Right atrium auricular region (tissue), 2 donors: ENCODE measurements around the gene SRGAP2. TPM values are rescaled to one million over a fixed set of nuclear protein-coding genes. Genes with fewer than 3 reads are reported as not detected.
"Not testable (repeated sequence)": the region's sequence is repeated elsewhere in the genome, so short reads cannot be mapped to it uniquely, and the experiment has no call there.

Experiments
- DNase-seq: peaks from one replicate; pipeline ENCODE4 v3.0.0-alpha.2; 2019; ENCODE audit warnings: low spot score
- H3K27ac ChIP-seq, 2 donors: fragments of 200-600 bp; sonication (generic); 1 replicate in 1 of 2; 2 replicates in 1 of 2; pipeline ENCODE4 v1.5.1; 2016 to 2019
- H3K27me3 ChIP-seq, 2 donors: fragments of 200-600 bp; sonication (generic); one replicate each; pipeline versions ENCODE4 v1.5.1 to v1.6.0; 2017 to 2019
- H3K36me3 ChIP-seq: fragments of 200-600 bp; sonication (generic); one replicate; pipeline ENCODE4 v1.5.1; 2016
- H3K4me1 ChIP-seq, 2 donors: fragments of 200-600 bp; sonication (generic); one replicate each; pipeline versions ENCODE4 v1.5.1 to v1.6.0; 2017 to 2019
- H3K4me3 ChIP-seq, 2 donors: fragments of 200-600 bp; sonication (generic); 1 replicate in 1 of 2; 2 replicates in 1 of 2; pipeline ENCODE4 v1.5.1; 2017 to 2019; ENCODE audit warnings: mild to moderate bottlenecking in 1 of 2, moderate library complexity in 1 of 2
- H3K9me3 ChIP-seq, 2 donors: fragments of 200-600 bp; sonication (generic); one replicate each; pipeline ENCODE4 v1.5.1; 2019
- total RNA-seq, 2 donors: library from RNA; depleted of rRNA; stranded (reverse); fragments of >200 nt; gene quantifications; one replicate each; pipeline ENCODE4 v1.1.0, GENCODE V29; 2016

SRGAP2 gene
- total RNA-seq, 2 donors from 2014 or later, result 26.4 to 29.0 TPM

DNA sequence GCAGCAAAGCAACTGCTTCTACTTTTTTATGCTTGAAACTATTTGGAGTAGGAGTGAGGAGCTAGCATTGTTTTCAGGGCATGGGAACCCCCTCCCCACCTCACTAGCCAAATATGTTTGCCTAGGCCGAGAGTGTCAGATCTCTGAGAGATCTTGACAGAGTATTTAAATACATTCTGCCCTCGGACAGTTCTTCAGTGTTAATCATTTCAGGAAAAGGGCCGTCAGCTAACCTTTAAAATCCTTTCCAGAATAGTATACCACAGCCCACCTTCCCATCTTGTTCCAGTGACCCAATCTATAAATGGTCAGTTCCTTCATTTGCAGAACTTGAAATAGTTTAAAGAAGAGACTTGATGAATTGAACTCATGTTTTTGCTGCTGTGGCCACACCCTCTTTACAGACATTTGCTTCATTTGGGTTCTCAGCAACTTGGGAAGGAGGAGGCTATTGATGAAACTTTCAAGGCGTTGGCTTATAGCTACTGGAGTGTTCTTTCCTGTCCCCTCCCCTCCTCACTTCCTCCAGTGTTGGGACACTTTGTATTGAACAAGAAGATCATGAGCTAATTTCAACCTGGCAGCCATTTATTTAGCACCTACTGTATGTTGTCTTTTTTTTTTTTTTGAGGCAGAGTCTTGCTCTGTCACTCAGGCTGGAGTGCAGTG is 17.1 kb downstream of the SRGAP2 start:
- H3K27ac ChIP-seq, result peak overlapping the region in 1 of 2 donors; percentile 48
- DNase-seq, result peak; percentile 61

DNA sequence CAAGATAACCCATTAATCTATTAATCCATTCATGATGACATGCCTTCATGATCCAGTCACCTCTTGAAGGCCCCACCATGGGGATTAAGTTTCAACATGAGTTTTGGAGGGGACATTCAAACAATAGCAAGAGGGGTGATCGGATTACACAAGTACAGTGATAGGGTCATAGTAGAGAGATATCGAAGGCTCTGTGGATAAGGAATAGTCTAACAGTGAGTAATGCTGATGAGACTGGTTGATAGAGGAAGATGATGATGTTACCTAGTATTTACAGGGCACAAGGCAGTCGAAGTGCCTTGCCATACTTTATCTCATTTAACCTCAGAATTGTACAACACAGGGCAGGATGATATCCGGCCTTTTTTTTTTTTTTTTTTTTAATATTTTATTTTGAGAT is 18.2 kb downstream of the SRGAP2 start:
- H3K4me3 ChIP-seq, H3K36me3 ChIP-seq, H3K27ac ChIP-seq, DNase-seq, H3K4me1 ChIP-seq, H3K27me3 ChIP-seq, H3K9me3 ChIP-seq: not testable (repeated sequence)

More for the DNA sequence above, 17.1 kb downstream of the SRGAP2 start:
- not testable (repeated sequence) for H3K4me1 ChIP-seq, H3K36me3 ChIP-seq, H3K9me3 ChIP-seq, H3K27me3 ChIP-seq, H3K4me3 ChIP-seq

DNA sequence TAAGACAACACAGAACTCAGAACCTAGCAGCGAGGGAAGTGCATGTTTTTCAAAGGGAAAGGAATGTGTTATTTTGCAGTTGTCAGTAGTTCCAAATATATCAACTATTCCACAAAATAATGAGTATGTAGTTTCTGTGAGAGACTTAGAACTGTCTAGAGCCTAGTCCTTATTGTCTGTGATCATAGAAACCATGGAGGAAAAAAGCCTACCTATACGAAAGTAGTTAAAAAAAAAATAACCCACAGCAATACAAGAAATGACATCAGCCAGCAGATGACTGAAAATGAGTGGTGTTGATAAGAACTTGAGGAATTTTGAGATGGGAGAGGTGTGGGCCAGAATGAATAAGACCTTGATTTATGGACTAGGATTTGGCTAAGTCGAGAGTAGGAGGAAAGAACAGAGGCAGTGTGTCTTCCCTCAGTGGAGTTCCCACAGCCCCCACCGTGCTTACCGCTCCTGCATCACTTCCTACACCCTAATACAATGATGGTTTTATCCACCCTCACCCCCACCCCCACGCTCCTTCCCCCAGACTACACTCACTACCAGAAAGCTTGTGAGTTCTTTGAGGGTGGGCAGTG is 20.9 kb downstream of the SRGAP2 start:
- not testable (repeated sequence) for H3K36me3 ChIP-seq, H3K4me3 ChIP-seq, H3K9me3 ChIP-seq, DNase-seq, H3K27me3 ChIP-seq, H3K27ac ChIP-seq, H3K4me1 ChIP-seq

DNA sequence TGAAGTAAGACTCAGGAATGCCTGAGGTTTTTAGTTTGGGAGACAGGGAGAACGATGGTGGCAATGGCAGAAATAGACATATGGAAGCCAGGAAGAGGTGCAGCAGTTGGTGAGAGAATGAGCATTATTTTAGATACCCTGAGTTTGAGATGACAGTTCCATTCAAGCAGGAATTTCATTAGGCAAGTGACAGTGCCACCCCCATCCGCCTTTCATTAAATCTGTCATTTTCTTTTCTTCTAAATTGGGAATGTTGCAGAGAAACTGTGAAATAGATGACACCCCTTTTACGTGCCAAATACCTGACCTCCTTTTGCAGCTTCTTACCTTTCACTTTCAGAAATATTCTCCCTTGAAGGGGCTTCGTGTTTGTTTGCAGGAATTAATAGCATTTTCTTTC is 22.0 kb downstream of the SRGAP2 start:
- H3K36me3 ChIP-seq, H3K9me3 ChIP-seq, H3K4me1 ChIP-seq, H3K27ac ChIP-seq, H3K27me3 ChIP-seq, DNase-seq, H3K4me3 ChIP-seq: not testable (repeated sequence)

DNA sequence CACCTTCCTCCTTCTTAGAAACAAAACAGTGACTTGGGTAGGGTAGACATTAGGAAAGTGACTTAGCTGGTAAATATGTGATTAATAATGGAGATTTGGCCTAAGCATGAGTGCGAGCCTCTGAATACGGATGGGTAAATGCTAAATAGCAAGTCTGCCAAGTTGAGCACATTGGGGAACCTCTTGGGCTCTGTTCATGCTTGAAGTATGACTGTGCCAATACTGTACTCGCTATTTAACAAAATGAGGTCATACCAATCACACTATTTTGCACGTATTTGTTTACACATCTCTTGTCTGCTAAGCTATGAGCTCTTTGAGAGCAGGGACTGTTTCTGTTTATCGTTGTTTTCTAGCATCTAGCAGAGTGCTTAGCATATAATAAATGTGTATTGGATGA is 23.5 kb downstream of the SRGAP2 start:
- H3K4me1 ChIP-seq, H3K36me3 ChIP-seq, H3K4me3 ChIP-seq, H3K9me3 ChIP-seq, H3K27ac ChIP-seq, H3K27me3 ChIP-seq, DNase-seq: not testable (repeated sequence)

DNA sequence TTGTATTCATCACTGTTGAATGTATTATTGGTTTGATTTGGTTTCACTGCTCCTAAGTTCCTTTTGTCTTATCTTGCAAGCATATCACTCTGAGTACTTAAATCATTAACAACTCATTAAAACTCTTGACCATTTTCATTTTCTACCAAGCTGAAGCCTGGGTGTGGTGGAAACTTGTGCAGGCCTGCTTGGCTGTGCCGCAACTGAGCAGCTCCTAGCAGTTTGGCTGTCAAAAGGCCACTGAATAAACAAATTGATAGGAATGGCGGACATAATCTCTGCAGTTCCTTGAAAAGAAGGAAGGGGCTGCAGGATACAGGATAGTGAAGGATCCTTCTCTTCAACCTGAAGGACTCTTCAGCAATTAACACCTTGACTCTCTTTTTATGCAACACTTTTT is 25.9 kb downstream of the SRGAP2 start:
- H3K36me3 ChIP-seq, DNase-seq, H3K4me3 ChIP-seq, H3K9me3 ChIP-seq, H3K4me1 ChIP-seq, H3K27me3 ChIP-seq, H3K27ac ChIP-seq: not testable (repeated sequence)

DNA sequence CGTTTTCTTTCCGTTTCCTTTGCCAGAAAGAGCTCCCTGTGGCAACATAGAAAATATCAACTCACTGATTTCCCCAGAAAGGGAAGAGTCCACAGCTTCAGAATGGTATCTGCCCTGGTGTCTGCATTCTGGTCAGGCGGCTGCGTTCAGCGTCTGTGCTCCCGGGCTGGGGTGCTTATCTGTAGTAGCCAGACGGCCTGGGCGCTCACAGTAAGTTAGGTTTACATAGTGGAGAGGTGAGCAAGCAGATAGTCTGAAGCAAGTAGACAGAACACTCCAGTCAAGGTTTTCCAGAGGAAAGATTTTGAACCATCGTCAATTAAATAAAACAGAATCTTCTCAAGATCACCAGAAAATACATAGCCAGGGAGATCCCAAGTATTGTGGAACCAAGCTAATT is 28.6 kb downstream of the SRGAP2 start:
- H3K4me3 ChIP-seq, H3K27ac ChIP-seq, H3K4me1 ChIP-seq, DNase-seq, H3K27me3 ChIP-seq, H3K36me3 ChIP-seq, H3K9me3 ChIP-seq: not testable (repeated sequence)

DNA sequence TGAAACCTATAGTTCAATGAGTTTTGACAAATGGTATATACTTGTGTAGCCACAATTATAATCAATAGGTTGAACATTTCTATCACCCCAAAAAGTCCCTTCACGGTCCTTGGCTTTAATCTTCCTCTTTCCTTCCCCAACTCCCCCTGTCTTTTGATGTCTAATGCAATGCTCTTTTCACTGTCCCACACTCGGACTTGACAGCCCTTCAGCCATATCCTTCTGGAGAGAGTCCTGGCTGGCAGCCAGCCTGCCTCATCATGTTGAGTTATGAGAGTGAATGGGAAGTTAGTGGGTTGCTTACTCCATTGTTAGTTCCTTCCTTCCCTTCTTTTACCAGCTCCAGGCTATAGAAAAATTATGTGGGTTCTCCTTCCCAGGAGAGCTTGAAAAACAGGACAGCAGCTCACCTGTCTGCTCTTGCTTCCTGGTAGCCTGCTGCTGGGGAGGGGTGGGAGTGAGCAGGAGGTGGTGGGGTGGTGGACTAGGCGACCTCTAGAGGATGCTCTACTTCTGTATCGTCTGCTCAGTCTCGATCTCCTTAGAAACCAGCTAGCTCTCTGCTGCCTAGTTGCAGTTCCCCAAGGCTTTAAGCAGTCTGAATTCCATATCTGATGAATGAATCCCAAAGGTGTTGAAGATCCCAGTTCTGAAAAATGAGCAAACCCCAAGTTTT is 29.8 kb downstream of the SRGAP2 start:
- H3K27ac ChIP-seq, result not testable (repeated sequence)

DNA sequence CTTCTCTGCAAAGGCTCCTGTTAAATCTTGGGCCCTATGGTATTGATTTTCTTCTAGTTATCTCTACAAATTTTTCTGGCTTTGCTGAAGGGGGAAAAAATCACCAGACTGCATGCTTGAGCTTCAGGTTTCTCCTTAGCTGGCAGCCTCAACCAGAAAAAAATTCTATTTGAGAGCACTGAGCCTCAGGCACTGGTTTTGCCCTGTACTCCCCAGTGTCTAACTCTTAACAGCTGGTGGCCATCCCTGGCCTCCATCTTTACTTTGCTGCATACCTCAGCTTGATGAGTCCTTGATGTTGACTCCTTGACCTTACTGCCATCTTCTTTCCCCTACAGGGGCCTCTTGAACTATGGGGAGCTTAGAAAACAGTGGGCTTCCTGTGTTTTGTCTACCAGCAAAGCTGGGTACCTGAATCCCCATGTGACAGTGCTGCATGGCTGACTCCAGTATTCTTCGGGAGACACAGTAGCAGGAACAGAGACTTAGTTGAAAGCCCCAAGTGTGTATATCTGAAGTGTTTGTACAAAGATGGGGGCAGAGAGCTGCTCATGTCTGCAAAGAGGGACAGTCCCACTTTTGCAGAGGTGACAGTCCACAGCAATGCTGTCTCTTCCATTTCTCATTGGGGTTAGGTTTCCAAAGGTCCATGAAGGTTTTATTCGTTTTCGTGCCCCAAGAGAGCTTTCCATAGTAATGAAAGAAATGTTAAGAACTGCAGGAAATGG is 31.0 kb downstream of the SRGAP2 start:
- H3K27me3 ChIP-seq, H3K36me3 ChIP-seq, DNase-seq, H3K9me3 ChIP-seq, H3K4me1 ChIP-seq, H3K27ac ChIP-seq, H3K4me3 ChIP-seq: not testable (repeated sequence)

More for the DNA sequence above, 29.8 kb downstream of the SRGAP2 start:
- H3K27me3 ChIP-seq, H3K9me3 ChIP-seq, H3K4me3 ChIP-seq, H3K36me3 ChIP-seq, H3K4me1 ChIP-seq, DNase-seq: not testable (repeated sequence)

DNA sequence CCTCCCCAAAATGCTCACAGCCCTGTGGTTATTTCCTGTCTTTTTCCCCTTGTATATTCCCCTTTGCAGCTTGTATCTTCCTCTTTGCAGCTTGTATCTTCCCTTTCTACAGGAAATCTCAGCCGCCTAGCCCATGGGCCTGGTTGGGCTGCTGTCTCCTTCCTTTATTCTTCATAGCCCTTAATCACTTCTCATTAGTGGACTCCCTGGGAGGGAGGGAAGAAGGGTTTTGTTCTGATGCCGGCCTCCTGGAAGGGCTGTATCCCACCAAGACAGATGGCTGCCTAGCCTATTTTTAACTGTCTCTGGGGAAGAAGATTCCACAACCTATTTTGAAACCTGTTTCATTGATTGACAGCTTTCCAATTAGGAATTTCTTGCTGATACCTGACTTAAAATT is 31.8 kb downstream of the SRGAP2 start:
- not testable (repeated sequence) for DNase-seq, H3K27me3 ChIP-seq, H3K36me3 ChIP-seq, H3K27ac ChIP-seq, H3K4me3 ChIP-seq, H3K9me3 ChIP-seq, H3K4me1 ChIP-seq

DNA sequence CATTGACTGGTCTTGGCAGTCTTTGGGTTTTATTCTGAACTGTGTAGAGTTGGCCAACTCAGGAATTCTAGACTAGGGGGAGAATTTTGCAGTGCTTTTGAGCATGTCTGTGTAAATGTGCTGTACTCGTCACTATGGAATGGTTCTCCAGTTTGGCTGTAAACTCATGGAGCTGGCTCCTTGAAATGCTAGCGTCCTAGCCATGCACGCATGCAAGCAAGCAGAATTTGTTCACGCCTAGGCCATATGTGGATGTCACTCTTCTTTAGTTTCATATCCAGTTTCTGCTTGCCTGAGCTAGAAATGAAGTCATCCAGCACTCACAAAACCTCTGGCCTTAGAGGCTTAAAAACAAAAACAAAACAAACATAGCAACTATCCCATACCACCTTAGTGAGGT is 36.9 kb downstream of the SRGAP2 start:
- H3K9me3 ChIP-seq, H3K27me3 ChIP-seq, DNase-seq, H3K4me1 ChIP-seq, H3K27ac ChIP-seq, H3K4me3 ChIP-seq, H3K36me3 ChIP-seq: not testable (repeated sequence)

DNA sequence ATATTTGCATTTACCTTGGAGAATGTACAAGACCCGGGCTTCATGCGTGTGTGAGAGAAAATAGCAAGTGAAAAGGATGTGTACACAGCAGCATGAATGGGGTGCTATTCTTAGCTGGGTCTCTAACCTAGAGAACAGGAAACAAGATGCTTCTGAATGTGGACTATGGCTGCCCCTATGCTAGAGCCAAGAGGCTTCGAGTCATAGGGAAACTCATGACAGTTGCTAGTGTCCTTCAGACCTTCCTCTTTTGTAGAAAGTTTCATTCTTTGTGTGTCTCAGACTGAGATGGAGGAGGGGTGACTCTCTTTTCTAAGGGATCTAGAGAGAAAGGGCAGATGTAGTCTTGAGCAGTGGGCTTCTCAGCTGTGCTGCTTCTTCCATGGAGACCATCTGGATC is 40.0 kb downstream of the SRGAP2 start:
- DNase-seq, H3K27me3 ChIP-seq, H3K4me3 ChIP-seq, H3K9me3 ChIP-seq, H3K4me1 ChIP-seq, H3K36me3 ChIP-seq, H3K27ac ChIP-seq: not testable (repeated sequence)

DNA sequence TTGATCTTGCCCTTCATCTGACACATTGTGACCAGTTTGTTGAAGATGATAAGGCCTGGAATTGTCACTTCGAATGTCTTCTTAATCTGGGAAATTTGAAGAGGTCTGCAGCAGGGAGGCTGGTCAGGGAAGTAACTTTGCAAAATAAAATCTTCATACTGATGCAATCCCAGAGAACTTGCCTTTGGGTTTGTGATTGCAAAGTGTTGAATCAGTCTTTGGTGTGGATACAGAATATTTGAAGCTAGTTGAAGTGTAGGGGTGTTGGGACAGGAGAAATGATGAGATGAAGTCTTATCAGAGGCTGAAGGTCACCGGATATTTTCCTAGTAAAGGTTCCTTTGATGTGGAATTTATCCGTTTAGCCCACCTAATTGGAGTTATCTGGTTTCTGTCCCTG is 42.1 kb downstream of the SRGAP2 start:
- DNase-seq, result not testable (repeated sequence)

DNA sequence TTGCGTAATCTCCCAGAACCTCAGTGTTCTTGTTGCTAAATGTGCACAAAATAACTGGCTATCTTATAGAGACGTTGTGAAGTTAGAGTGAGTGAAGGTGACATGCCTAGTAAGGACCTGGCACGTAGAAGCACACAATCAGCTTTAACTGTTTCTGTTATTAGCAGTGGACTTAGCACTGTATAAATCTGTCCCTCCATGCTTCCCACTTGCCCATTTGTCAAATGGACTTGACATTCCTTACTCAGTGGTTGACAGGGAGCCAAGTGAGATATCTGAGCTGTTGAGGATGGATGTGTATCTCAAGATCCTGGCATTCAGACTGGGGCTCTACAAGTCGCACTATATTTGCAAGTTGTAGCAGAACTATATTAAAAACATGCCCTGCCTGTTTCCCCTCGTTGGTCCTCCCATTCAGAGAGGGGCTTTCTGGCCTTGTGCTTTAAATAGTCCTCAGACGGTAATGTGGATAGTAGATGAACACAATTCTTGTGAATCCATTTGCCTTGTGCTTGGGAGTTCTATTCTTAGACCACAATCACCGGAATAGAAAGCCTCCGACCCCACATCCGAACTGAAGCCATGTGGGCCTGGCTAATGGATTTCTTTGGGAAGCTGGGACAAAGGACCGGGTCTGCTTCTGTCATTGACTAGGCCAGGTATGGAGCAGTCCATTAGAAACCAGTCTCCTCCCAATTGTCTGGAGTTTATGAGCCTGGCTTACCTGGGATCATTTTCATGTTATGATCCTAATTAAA is 43.0 kb downstream of the SRGAP2 start:
- H3K36me3 ChIP-seq, H3K4me3 ChIP-seq, DNase-seq, H3K9me3 ChIP-seq, H3K4me1 ChIP-seq, H3K27ac ChIP-seq, H3K27me3 ChIP-seq: not testable (repeated sequence)

More for the DNA sequence above, 42.1 kb downstream of the SRGAP2 start:
- not testable (repeated sequence) for H3K9me3 ChIP-seq, H3K27me3 ChIP-seq, H3K4me3 ChIP-seq, H3K36me3 ChIP-seq, H3K27ac ChIP-seq, H3K4me1 ChIP-seq
